Thymus (tissue), 11 donors: ENCODE data around the gene MRAP2. TPM values are rescaled to one million over a fixed set of nuclear protein-coding genes. Genes with fewer than 3 reads are reported as not detected.

ENCODE experiments used
- DNase-seq, 9 donors: peaks; one replicate each; pipeline ENCODE4 v3.0.0-alpha.2; 2013; ENCODE audit warnings: low spot score in 9 of 9, low read depth in 6 of 9, missing footprints in 1 of 9
- H3K27ac ChIP-seq, 2 donors: one replicate each; pipeline ENCODE4 v1.5.1; 2013; ENCODE audit warnings: control low read depth in 1 of 2, low read depth in 1 of 2, low read length in 1 of 2, mild to moderate bottlenecking in 1 of 2, moderate library complexity in 1 of 2
- H3K27me3 ChIP-seq, 2 donors: one replicate each; pipeline ENCODE4 v1.5.1; 2013; ENCODE audit warnings: low read length in 1 of 2; ENCODE audit not compliant: control insufficient read depth in 2 of 2, insufficient read depth in 1 of 2
- H3K36me3 ChIP-seq, 2 donors: one replicate each; pipeline ENCODE4 v1.5.1; 2013; ENCODE audit warnings: low read length in 1 of 2, mild to moderate bottlenecking in 1 of 2, moderate library complexity in 1 of 2; ENCODE audit not compliant: control insufficient read depth in 2 of 2, insufficient read depth in 2 of 2
- H3K4me1 ChIP-seq, 2 donors: one replicate each; pipeline ENCODE4 v1.5.1; 2013; ENCODE audit warnings: low read length in 2 of 2; ENCODE audit not compliant: control insufficient read depth in 2 of 2, insufficient read depth in 2 of 2
- H3K4me3 ChIP-seq, 2 donors: one replicate each; pipeline ENCODE4 v1.5.1; 2013; ENCODE audit warnings: low read length in 2 of 2, control low read depth in 1 of 2, mild to moderate bottlenecking in 1 of 2
- H3K9me3 ChIP-seq, 2 donors: one replicate each; pipeline ENCODE4 v1.5.1; 2013; ENCODE audit warnings: low read length in 1 of 2, mild to moderate bottlenecking in 1 of 2; ENCODE audit not compliant: control insufficient read depth in 2 of 2, insufficient read depth in 1 of 2
- WGBS: extraction: QIAGEN DNeasy Blood & Tissue Kit; methylation state at CpG from one replicate; pipeline ENCODE4 v1.1.7; 2013; 5-methylcytosine and 5-hydroxymethylcytosine counted together
- polyA plus RNA-seq: library from polyadenylated mRNA; stranded (reverse); fragments of 200-250 nt; gene quantifications from one replicate; pipeline ENCODE4 v1.2.3, GENCODE V29; 2013
- total RNA-seq: library from RNA; stranded (reverse); fragments of 120-200 nt; gene quantifications from one replicate; pipeline ENCODE4 v1.2.4, GENCODE V29; 2013
- donor health status: healthy.

Gene MRAP2
- total and polyA plus RNA-seq, 2 donors: 1.3 to 1.6 TPM

DNA sequence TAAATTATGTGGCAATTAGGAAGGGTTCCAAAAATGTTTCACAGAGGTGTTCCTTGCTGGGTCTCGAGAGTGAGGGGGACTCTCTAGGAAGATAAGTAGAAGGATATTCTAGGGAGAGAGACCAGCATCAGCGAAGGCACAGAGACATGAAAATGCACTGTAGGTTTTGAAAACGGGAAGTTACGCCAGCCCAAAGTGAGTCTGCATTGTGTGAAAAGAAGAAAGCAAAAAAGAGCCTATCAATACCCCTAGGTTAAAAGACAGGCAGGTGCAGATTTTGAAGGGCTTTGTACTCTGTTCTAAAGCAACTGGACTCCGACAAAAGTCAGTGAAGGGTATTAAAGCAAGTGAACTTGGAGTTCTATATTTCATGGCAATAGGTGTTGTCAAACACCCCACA, 25.7 kb upstream of the MRAP2 start:
- 74% methylated on average over 5 of the region's 5 CpGs for WGBS
- no peak for DNase-seq
- H3K4me3 ChIP-seq: no peak overlapping the region

DNA sequence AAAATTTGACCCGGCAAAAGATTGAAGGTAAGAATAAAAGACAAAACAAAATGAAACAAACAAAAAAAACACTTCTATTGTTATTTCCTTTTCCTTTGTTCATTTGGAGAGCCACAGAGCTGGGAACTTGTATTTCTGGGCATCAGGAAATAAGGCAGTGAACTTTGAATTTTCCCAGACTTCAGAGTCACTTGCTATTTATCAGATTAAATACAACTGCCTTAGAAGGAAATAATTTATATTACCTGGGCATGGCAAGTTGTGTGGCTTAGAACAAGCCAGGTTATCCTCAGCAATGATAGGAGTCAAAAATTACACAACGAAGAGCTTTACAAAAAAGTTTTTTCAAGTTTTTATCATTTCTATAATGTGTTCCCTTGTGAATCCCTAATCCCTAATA, 20.2 kb upstream of the MRAP2 start:
- Histone ChIP-seq H3K27me3 (no peaks in the 10 kb centered on the region), H3K36me3 (no peaks in the 10 kb centered on the region), H3K4me3 (no peak overlapping the region), H3K4me1 (no peaks in the 10 kb centered on the region), H3K9me3 (no peaks in the 10 kb centered on the region), H3K27ac (no peak overlapping the region)
- WGBS: 82% methylated on average over 2 of the region's 2 CpGs
- DNase-seq: no peak

More for the DNA sequence above, 25.7 kb upstream of the MRAP2 start:
- no peaks in the 10 kb centered on the region for H3K9me3 ChIP-seq
- H3K4me1 ChIP-seq: no peaks in the 10 kb centered on the region
- H3K36me3 ChIP-seq: no peaks in the 10 kb centered on the region
- H3K27ac ChIP-seq: no peak overlapping the region
- no peaks in the 10 kb centered on the region for H3K27me3 ChIP-seq

DNA sequence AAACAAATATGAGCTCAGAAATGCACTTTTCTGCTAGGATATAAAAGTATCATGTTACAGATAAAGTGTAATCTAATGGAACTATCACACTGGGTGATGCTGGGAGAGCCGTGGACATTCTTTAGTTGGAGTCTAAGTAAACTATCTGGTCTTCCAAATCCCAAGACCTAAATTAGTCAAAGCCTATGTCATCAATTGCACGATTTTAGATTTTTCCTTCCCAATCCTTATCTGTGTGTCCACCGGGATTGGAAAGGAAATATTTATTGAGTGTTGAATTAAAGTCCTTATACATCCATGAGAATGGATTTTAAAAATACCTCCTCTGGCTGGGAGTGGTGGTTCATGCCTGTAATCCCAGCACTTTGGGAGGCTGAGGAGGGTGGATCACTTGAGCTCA, 19.6 kb upstream of the MRAP2 start:
- no peak overlapping the region for H3K4me3 ChIP-seq
- DNase-seq: no peak
- H3K4me1 ChIP-seq: no peaks in the 10 kb centered on the region
- no peaks in the 10 kb centered on the region for H3K9me3 ChIP-seq
- H3K36me3 ChIP-seq: no peaks in the 10 kb centered on the region
- no peaks in the 10 kb centered on the region for H3K27me3 ChIP-seq
- no peak overlapping the region for H3K27ac ChIP-seq
- 93% methylated on average over 3 of the region's 3 CpGs for WGBS

DNA sequence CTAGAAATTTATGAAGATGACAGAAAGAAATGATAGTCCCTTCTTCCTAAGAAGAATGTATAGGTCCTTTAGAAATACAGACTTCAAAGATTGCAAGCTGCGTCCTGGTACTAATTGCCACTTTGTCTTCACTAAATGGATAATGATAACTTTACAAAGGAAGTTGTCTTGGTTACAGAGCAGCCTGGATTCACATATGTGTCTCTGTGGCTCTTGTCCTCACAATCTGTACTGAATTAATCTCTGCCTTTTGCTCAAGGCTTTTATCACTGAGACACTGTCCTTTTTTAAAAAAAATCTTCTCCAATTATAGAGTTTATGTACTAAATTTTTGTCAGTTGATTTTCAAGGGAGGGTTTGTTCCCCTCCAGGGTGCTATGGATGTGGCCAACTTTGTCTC, 17.5 kb upstream of the MRAP2 start:
- Histone ChIP-seq H3K27me3 (no peaks in the 10 kb centered on the region), H3K4me1 (no peaks in the 10 kb centered on the region), H3K9me3 (no peaks in the 10 kb centered on the region), H3K36me3 (no peaks in the 10 kb centered on the region), H3K27ac (no peak overlapping the region), H3K4me3 (no peak overlapping the region)
- 98% methylated on average over 1 of the region's 1 CpG for WGBS
- DNase-seq: no peak

DNA sequence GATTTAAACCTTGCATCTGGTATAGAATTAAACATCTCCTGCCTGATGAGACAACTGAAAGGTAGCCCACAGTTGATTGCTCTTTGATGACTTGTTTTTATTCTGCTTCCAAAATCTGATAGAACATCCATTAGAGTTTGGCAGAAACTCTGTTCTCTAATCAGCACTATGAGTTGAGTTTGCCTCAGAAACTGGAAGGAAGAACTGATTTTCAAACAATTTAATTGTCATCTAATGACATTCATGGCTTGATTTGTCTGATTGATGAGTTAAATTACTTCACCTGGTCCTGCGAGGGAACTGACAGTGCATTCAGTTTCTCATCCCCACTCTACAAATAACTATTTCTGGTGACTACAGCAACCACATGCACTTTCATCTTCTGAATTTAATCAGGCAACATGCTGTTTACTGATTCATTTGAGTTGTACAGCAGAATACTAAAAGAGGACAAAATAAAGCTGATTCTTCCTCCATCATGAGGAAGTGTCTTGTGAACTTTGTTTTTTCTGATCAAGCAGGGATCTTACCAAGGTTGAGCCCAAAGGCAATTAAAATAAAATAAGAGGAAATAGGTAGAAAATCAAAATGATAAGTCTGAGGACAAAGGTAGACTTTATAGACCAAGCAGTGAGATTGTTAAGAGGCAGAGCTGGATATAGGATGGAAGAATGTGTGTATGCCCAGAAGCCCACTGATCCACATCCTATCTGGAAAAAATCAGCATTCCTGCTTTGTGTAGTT, 15.7 kb upstream of the MRAP2 start:
- Histone ChIP-seq H3K4me1 (no peaks in the 10 kb centered on the region), H3K27me3 (no peaks in the 10 kb centered on the region), H3K9me3 (no peaks in the 10 kb centered on the region), H3K4me3 (no peak overlapping the region), H3K27ac (no peak overlapping the region), H3K36me3 (no peaks in the 10 kb centered on the region)
- 94% methylated on average over 1 of the region's 1 CpG for WGBS
- no peak for DNase-seq

DNA sequence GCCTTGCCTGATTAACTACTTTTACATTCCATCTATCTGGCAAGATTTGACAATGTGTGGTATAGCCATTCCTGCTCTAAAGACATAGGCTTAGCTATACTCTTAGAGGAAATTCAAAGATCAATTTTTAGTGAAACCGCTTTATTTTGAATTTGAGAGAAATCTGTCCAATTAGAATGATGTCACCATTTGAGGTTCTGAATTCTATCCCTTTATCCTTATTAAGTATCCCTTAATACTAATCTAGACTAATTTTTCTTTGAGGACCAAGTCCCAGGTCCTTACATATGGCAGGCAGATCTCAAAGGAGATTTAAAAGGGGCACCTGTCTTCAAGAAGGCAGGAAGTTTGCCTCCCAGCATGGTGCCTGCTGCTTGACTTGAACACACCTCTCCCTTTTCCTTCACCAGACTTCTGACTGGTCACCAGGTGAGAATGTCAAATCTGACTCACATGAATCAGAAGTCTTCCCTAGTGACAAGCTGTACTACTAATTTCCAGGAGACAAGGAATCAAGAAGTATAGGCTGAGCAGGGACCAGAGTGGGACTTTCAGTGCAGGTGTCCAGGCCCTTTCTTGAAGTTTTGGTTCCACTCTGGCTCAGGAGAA, 15.0 kb upstream of the MRAP2 start:
- no peaks in the 10 kb centered on the region for H3K4me1 ChIP-seq
- H3K9me3 ChIP-seq: no peaks in the 10 kb centered on the region
- no peak overlapping the region for H3K27ac ChIP-seq
- DNase-seq: no peak
- WGBS: 99% methylated on average over 1 of the region's 1 CpG
- no peaks in the 10 kb centered on the region for H3K36me3 ChIP-seq
- no peaks in the 10 kb centered on the region for H3K27me3 ChIP-seq
- H3K4me3 ChIP-seq: no peak overlapping the region

DNA sequence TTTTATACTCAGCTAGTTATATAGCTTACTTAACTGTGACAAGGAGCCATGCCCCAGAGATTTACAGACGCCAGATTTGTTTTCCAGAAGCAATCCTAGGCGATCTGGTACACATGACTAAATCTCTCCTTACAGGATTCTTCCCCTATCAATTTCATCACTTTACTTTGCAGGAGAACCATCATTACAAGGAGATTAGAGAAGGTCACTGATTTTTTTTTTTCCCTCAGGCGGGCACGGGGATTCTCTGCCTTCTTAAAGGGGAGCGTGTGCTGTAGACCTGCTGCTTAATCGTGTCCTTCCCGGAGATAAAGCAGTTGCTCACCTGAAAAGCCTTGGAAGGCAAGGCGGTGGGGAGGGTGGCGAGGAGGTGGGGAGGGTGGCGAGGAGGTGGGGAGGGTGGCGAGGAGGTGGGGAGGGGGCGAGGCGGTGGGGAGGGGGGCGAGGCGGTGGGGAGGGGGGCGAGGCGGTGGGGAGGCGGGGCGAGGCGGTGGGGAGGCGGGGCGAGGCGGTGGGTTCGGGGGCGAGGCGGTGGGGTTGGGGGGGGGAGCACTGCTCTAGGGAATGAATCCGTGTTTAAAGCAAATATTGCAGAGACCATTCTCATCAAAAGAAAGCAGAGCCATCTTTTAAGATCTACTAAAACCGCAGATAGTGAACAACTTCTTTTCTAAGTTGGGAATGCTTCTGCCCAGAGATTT, 14.3 kb upstream of the MRAP2 start:
- Histone ChIP-seq H3K9me3 (peaks cover 0 to 1% of the 10 kb centered on the region in 2 donors), H3K4me1 (no peaks in the 10 kb centered on the region), H3K27me3 (no peaks in the 10 kb centered on the region), H3K27ac (no peak overlapping the region), H3K36me3 (no peaks in the 10 kb centered on the region), H3K4me3 (no peak overlapping the region)
- no peak for DNase-seq
- 42% methylated on average over 25 of the region's 28 CpGs for WGBS

DNA sequence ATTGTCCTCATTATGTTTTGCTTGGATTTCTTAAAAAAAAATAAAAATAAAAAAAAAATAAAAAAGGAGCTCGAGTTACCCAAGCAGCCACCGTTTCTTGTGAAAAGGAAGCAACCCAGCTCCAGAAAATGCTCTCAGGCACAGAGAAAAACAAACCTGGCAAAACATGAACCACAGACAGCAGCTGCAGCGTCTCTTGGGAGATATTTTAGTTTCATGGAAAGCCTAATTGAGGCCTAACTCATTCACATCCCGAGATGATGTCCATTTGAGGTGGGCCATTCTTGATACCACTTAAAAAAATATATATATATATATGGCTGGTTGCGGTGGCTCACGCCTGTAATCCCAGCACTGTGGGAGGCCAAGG, 13.7 kb upstream of the MRAP2 start:
- H3K9me3 ChIP-seq: peaks cover 0 to 1% of the 10 kb centered on the region in 2 donors
- 66% methylated on average over 6 of the region's 6 CpGs for WGBS
- H3K36me3 ChIP-seq: no peaks in the 10 kb centered on the region
- H3K27me3 ChIP-seq: no peaks in the 10 kb centered on the region
- DNase-seq: no peak
- H3K4me1 ChIP-seq: no peaks in the 10 kb centered on the region
- no peak overlapping the region for H3K27ac ChIP-seq
- H3K4me3 ChIP-seq: no peak overlapping the region

DNA sequence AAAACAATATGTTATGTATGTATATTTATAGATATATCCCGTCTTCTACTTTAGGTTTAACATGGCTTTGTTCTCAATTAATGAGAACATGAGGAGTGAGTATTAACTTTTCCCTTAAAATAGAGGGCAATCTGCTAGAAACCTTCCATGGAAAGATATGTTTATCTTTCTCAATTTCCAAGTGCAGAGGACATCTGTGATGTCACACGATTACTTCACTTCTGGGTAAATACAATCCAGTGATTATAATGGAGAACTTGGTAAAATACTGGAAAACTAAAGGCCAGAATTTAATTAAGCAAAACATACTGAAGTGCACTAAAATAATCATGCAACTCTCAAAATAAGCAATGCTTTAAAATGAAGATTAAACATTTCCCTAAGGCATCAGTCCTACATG, 11.9 kb upstream of the MRAP2 start:
- DNase-seq: no peak
- WGBS: 97% methylated on average over 2 of the region's 2 CpGs
- Histone ChIP-seq H3K36me3 (no peaks in the 10 kb centered on the region), H3K27me3 (no peaks in the 10 kb centered on the region), H3K4me1 (no peaks in the 10 kb centered on the region), H3K27ac (no peak overlapping the region), H3K4me3 (no peak overlapping the region), H3K9me3 (peaks cover 0 to 1% of the 10 kb centered on the region in 2 donors)
